Stimulated activated CD4-positive, alpha-beta T cell treated with anti-CD3 and anti-CD28 coated beads, Interleukin-15, amount 100 ng/mL, for 48 hours (primary cell): Measurements from ENCODE around the gene RCC2.

Source experiments
- DNase-seq, 2 donors: peaks; one replicate each; pipeline ENCODE4 v3.0.0-alpha.2; 2020; ENCODE audit warnings: low read depth in 2 of 2

Gene RCC2

GRCh38 chr1:17442841-17443240, 3.4 kb upstream of the RCC2 start:
- DNase-seq: no peak

- no peak for DNase-seq
Observed at GRCh38 chr1:17441993-17442357, 2.5 kb upstream of the RCC2 start.

GRCh38 chr1:17441265-17441992, 2.0 kb upstream of the RCC2 start:
- no peak for DNase-seq

- DNase-seq: no peak
Observed at GRCh38 chr1:17440827-17441168, 1.3 kb upstream of the RCC2 start.

- no peak for DNase-seq
Observed at GRCh38 chr1:17440074-17440826, 773 bp upstream of the RCC2 start.

GRCh38 chr1:17438318-17439249, 893 bp downstream of the RCC2 start:
- peak; percentile 60 to 62 for DNase-seq

GRCh38 chr1:17437580-17438317, 1.7 kb downstream of the RCC2 start:
- DNase-seq: peak in 1 of 2 donors; percentile 57

- DNase-seq: no peak
Observed at GRCh38 chr1:17437260-17437579, 2.3 kb downstream of the RCC2 start.

GRCh38 chr1:17436380-17437174, 2.9 kb downstream of the RCC2 start:
- no peak for DNase-seq

- no peak for DNase-seq
Observed at GRCh38 chr1:17434601-17435000, 4.9 kb downstream of the RCC2 start.

GRCh38 chr1:17434016-17434415, 5.5 kb downstream of the RCC2 start:
- DNase-seq: no peak

- DNase-seq: no peak
Observed at GRCh38 chr1:17433261-17433660, 6.2 kb downstream of the RCC2 start.

GRCh38 chr1:17432412-17432811, 7.1 kb downstream of the RCC2 start:
- DNase-seq: no peak

- no peak for DNase-seq
Observed at GRCh38 chr1:17429183-17429582, 10.3 kb downstream of the RCC2 start.

- DNase-seq: no peak
Observed at GRCh38 chr1:17427696-17428660, 11.5 kb downstream of the RCC2 start.

- no peak for DNase-seq
Observed at GRCh38 chr1:17425806-17426600, 13.5 kb downstream of the RCC2 start.

GRCh38 chr1:17423781-17424245, 15.7 kb downstream of the RCC2 start:
- DNase-seq: no peak

GRCh38 chr1:17422461-17422860, 17.0 kb downstream of the RCC2 start:
- DNase-seq: no peak

- DNase-seq: no peak
Observed at GRCh38 chr1:17420391-17420918, 19.0 kb downstream of the RCC2 start.
